Esophagus squamous epithelium (tissue), 5 donors: Measurements from ENCODE around the gene MYH10. TPM values are rescaled to one million over a fixed set of nuclear protein-coding genes. Genes with fewer than 3 reads are reported as not detected.

Experiments used
- DNase-seq: peaks from one replicate; lab custom pipeline; 2025; lab: John Stamatoyannopoulos, UW
- H3K27ac ChIP-seq, 4 donors: fragments of 200-600 bp; sonication (generic); one replicate each; pipeline ENCODE4 v1.5.1; 2016 to 2019; ENCODE audit warnings: mild to moderate bottlenecking in 1 of 4
- H3K27me3 ChIP-seq, 4 donors: fragments of 200-600 bp; sonication (generic); 1 replicate in 3 of 4; 2 replicates in 1 of 4; pipeline versions ENCODE4 v1.5.1 to v1.6.0; 2017 to 2021; ENCODE audit warnings: antibody characterized with exemption in 1 of 4
- H3K36me3 ChIP-seq, 3 donors: fragments of 200-600 bp; sonication (generic); one replicate each; pipeline ENCODE4 v1.5.1; 2016 to 2019
- H3K4me1 ChIP-seq, 3 donors: fragments of 200-600 bp; sonication (generic); one replicate each; pipeline ENCODE4 v1.5.1; 2017 to 2019
- H3K4me3 ChIP-seq, 4 donors: fragments of 200-600 bp; sonication (generic); 1 replicate in 3 of 4; 2 replicates in 1 of 4; pipeline ENCODE4 v1.5.1; 2016 to 2019; ENCODE audit warnings: mild to moderate bottlenecking in 2 of 4, moderate library complexity in 1 of 4
- H3K9me3 ChIP-seq, 3 donors: fragments of 200-600 bp; sonication (generic); one replicate each; pipeline ENCODE4 v1.5.1; 2016 to 2019
- CTCF ChIP-seq, 6 experiments: fragments of 450-650 bp in 4 of 6; fragments of 200-600 bp in 2 of 6; sonication (generic) in 2 of 6; IDR thresholded peaks; one replicate each; pipeline ENCODE4 v1.5.1; 2016 to 2019; ENCODE audit warnings: antibody characterized with exemption in 6 of 6, mild to moderate bottlenecking in 4 of 6, moderate library complexity in 4 of 6
- POLR2A ChIP-seq, 4 donors: fragments of 450-650 bp; IDR thresholded peaks; one replicate each; pipeline ENCODE4 v1.6.1; 2017; ENCODE audit warnings: antibody characterized with exemption in 4 of 4, mild to moderate bottlenecking in 4 of 4, moderate library complexity in 3 of 4
- WGBS, 2 donors: methylation state at CpG; one replicate each; pipeline ENCODE4 v1.1.5; 2018; 5-methylcytosine and 5-hydroxymethylcytosine counted together
- intact Hi-C: fragments of 100-400 bp; cut with DNase I; formaldehyde crosslinking; loops from one replicate; pipeline ENCODE4 v1.15.0; 2022
- total RNA-seq, 4 donors: library from RNA; depleted of rRNA; stranded (reverse); fragments of >200 nt; gene quantifications; one replicate each; pipeline ENCODE4 v1.1.0, GENCODE V29; 2016
- donor health status: DM: yes; HTN: yes; CAD: no.

MYH10 gene
- total RNA-seq, 4 donors from 2014 or later, result 5.8 to 25.6 (median 14.7) TPM

GRCh38 chr17:8518850-8519249 lies 111.7 kb downstream of the MYH10 start:
- no peak for TF ChIP-seq CTCF (IDR thresholded peaks at IDR 0.05)
- TF ChIP-seq POLR2A (IDR thresholded peaks at IDR 0.05), result no peak
- H3K4me1 ChIP-seq, result no peaks in the 10 kb centered on the region
- 76 to 87% methylated on average over 2 of the region's 2 CpGs for WGBS, 2 donors
- intact Hi-C loops, result no loop called here
- no peaks in the 10 kb centered on the region for H3K9me3 ChIP-seq
- H3K4me3 ChIP-seq, result no peak overlapping the region
- no peak for DNase-seq
- no peaks in the 10 kb centered on the region for H3K27me3 ChIP-seq
- peaks cover 0 to 70% (median 0%) of the 10 kb centered on the region in 3 donors for H3K36me3 ChIP-seq
- H3K27ac ChIP-seq, result no peak overlapping the region

- intact Hi-C loops, result no loop called here
- Histone ChIP-seq H3K27me3 (no peaks in the 10 kb centered on the region), H3K36me3 (peaks cover 0 to 75% (median 0%) of the 10 kb centered on the region in 3 donors), H3K9me3 (no peaks in the 10 kb centered on the region), H3K4me1 (no peaks in the 10 kb centered on the region), H3K4me3 (no peak overlapping the region), H3K27ac (no peak overlapping the region)
- no peak for TF ChIP-seq CTCF (IDR thresholded peaks at IDR 0.05)
- TF ChIP-seq POLR2A (IDR thresholded peaks at IDR 0.05), result no peak
- DNase-seq, result no peak
- WGBS, 2 donors, result 81 to 99% methylated on average over 6 of the region's 6 CpGs
Observed at GRCh38 chr17:8518326-8518725, 112.2 kb downstream of the MYH10 start.

- no peaks in the 10 kb centered on the region for H3K9me3 ChIP-seq
- TF ChIP-seq CTCF (IDR thresholded peaks at IDR 0.05) (no peak), POLR2A (IDR thresholded peaks at IDR 0.05) (no peak)
- WGBS, 2 donors, result 92 to 95% methylated on average over 10 to 11 of the region's 11 CpGs
Observed at GRCh38 chr17:8514801-8515200, 115.7 kb downstream of the MYH10 start.

GRCh38 chr17:8506145-8506544 lies 124.4 kb downstream of the MYH10 start:
- H3K27me3 ChIP-seq, result no peaks in the 10 kb centered on the region
- 69 to 73% methylated on average over 13 to 14 of the region's 14 CpGs for WGBS, 2 donors
- no peaks in the 10 kb centered on the region for H3K4me1 ChIP-seq
- no peaks in the 10 kb centered on the region for H3K9me3 ChIP-seq
- intact Hi-C loops, result no loop called here
- H3K36me3 ChIP-seq, result peaks cover 0 to 43% (median 4%) of the 10 kb centered on the region in 3 donors
- H3K27ac ChIP-seq, result no peak overlapping the region
- TF ChIP-seq CTCF (IDR thresholded peaks at IDR 0.05), result no peak
- no peak for TF ChIP-seq POLR2A (IDR thresholded peaks at IDR 0.05)
- peak overlapping the region in 1 of 4 donors; percentile 16 for H3K4me3 ChIP-seq
- DNase-seq, result no peak

More at GRCh38 chr17:8514801-8515200, 115.7 kb downstream of the MYH10 start:
- Histone ChIP-seq H3K36me3 (peaks cover 0 to 78% (median 0%) of the 10 kb centered on the region in 3 donors), H3K27ac (no peak overlapping the region), H3K27me3 (no peaks in the 10 kb centered on the region), H3K4me1 (no peaks in the 10 kb centered on the region), H3K4me3 (no peak overlapping the region)
- intact Hi-C loops, result no loop called here
- DNase-seq, result no peak

GRCh38 chr17:8504460-8505207 lies 125.9 kb downstream of the MYH10 start:
- no peaks in the 10 kb centered on the region for H3K27me3 ChIP-seq
- no peak overlapping the region for H3K27ac ChIP-seq
- H3K4me1 ChIP-seq, result no peaks in the 10 kb centered on the region
- 93 to 94% methylated on average over 11 to 14 of the region's 18 CpGs for WGBS, 2 donors
- no peak for DNase-seq
- intact Hi-C loops, result no loop called here
- no peak overlapping the region for H3K4me3 ChIP-seq
- TF ChIP-seq CTCF (IDR thresholded peaks at IDR 0.05), result no peak
- no peaks in the 10 kb centered on the region for H3K9me3 ChIP-seq
- H3K36me3 ChIP-seq, result peaks cover 0 to 49% (median 8%) of the 10 kb centered on the region in 3 donors
